Hematopoietic multipotent progenitor cell treated with erythropoietin and hydrocortisone succinate and interleukin-3 and kit ligand, for 15 days (in vitro differentiated cells): ENCODE data around the gene KATNB1.
"Not testable (repeated sequence)": the region's sequence is repeated elsewhere in the genome, so short reads cannot be mapped to it uniquely, and the experiment has no call there.

ENCODE experiments used
- DNase-seq: peaks from one replicate; pipeline ENCODE4 v3.0.0-alpha.2; 2015; ENCODE audit warnings: low spot score

The KATNB1 gene

DNA sequence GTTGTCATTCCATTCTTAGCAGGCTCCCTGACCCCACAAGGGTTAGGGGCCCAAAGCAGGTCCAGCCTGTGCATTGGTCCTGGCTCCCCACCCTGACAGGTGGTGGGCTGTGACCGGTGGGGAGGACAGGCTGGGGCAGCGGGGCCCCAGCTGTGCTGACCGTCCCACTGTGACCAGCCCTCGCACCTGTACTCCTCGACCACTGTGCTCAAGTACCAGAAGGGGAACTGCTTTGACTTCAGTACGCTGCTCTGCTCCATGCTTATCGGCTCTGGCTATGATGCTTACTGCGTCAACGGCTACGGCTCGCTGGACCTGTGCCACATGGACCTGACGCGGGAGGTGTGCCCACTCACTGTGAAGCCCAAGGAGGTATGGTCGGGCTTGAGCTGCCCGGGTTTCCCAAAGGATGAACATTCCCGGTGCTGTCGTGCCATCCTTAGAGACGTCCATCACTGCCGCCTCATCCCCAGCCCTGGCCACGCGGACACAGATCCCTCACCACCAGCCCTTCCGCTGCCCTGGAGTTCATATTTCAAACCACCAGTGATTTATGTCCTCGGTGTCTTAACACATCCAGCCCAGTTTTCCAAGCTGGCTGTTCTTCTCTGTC, 33.7 kb upstream of the KATNB1 start:
- DNase-seq, result no peak

DNA sequence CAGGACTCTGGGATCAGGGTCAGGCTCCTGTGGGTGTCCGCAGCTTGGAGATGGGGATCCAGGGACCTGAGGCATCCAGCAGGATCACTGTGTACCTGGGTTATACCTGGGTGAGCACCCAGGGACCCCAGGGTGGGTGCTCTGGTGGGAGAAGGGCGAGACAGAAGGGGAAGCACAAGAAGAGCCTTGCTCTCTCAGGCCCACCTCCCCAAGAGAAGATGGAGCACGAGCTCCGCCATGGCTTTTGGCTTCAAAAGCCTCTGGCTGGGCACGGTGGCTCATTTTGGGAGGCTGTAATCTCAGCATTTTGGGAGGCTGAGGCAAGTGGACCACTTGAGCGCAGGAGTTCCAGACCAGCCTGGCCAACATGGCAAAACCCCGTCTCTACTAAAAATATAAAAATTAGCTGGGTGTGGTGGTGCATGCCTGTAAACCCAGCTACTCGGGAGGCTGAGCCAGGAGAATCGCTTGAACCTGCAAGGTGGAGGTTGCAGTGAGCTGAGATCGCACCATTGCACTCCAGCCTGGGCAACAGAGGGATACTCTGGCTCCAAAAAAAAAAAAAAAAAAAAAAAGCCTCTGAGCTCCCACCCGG, 32.1 kb upstream of the KATNB1 start:
- DNase-seq, result no peak

DNA sequence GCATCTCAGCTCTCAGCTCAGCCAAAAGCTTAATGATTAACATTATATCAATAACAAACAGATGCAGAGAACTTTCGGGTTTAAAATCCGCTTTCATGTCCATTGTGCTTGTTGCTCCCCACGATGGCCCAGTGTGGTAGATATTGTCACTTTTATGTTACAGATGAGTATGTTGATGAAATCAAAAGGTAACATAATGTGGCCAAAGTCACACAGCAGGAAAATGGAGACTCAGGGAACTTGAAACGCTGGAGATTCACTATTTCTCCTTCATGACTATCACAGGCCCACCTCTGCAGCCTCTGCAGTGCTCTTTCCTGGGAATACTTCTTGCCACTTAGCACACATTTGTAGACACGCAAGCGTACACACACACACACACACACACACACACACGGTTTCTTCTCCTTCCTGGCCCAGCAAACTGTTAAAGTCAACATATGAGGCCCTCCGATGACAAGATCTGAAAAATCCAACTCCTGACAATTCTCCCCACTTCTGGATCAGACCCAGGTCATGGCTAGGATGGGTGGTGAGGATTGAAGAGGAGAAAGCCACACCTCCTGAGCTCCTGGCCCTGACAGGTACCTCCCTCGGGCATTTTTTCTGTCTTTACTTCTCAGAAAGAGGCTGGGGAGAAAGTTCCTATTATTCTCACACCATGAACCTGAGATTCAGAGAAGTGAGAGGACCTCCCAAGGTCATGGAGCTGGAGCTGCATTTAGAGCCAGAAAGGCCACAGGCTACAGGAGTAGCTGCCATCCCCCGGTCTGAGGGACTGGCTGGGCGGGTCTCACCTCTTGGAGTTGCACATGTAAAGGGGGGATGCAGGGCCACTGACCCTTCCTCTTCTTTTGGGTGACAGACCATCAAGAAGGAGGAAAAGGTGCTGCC, 31.3 kb upstream of the KATNB1 start:
- DNase-seq, result no peak

DNA sequence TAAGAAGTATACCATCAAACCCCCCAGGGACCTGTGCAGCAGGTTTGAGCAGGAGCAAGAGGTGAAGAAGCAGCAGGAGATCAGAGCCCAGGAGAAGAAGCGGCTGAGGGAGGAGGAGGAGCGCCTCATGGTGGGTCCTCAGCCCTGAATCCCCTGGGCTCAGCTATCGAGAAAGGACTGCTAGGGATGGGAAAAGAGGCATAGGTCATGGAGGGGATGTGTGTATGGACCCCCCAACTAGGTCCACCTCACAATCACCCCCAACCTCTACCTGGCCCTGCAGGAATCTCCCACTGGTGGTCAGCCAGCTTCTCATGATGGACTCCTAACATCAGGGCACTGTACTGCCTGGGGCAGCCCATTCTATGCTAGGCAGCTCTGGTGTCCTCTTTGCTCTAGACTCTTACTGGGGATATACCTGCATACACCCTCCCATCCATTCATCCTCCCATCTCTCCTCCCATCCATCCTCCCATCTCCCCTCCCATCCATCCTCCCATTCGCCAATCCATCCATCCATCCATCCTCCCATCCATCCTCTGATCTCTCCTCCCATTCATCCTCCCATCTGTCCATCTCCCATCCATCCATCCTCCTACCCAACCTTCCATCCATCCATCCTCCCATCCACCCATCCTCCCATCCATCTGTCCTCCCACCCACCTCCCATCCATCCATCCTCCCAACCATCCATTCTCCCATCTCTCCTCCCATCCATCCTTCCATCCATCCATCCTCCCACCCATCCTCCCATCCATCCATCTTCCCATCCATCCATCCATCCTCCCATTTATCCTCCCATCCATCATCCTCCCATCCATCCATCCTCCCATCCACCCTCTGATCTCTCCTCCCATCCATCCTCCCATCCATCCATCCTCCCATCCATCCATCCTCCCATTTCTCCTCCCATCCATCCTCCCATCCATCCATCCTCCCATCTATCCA, 30.4 kb upstream of the KATNB1 start:
- no peak for DNase-seq

DNA sequence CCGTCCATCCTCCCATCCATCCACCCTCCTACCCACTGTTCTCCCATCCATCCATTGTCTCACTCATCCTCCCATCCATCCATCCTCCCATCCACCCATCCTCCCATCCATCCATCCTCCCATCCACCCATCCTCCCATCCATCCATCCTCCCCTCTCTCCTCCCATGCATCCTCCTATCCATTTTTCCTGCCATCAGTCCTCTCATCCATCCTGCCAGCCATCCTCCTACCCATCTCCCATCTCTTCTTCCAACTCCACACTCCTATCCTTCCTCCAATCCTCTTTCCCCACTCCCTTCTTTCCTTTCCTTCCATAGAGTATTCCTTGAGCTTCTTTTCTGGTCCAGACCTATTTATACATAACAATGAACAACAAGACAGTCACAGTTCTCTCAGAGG, 28.9 kb upstream of the KATNB1 start:
- DNase-seq, result no peak

DNA sequence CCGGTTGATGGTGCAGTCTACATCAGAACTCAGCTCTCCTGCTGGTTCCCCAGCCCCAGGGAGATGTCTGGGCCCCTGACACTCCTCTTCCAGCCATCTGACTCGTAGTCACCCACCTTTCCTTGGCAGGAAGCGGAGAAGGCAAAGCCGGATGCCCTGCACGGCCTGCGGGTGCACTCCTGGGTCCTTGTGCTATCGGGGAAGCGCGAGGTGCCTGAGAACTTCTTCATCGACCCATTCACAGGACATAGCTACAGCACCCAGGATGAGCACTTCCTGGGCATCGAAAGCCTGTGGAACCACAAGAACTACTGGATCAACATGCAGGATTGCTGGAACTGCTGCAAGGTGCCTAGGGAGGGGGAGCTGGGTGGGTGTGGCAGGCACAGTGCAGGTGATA, 28.2 kb upstream of the KATNB1 start:
- DNase-seq, result no peak

DNA sequence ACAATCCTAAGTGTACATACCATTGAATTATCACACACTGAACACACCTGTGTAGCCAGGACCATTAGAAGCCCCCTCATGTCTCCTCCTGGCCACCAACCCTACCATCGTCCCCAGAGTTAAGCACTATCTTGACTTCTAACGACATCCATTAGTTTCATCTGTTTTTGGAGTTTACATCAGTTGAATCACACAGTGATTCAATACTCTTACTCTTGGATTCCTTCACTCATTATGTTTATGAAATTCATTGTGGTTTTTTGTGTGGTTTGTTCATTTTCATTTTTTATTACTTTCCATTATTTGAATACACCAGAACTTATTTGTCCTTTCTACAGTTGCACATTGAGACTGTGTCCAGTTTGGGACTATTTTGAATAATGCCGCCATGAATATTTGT, 27.4 kb upstream of the KATNB1 start:
- DNase-seq, result no peak

DNA sequence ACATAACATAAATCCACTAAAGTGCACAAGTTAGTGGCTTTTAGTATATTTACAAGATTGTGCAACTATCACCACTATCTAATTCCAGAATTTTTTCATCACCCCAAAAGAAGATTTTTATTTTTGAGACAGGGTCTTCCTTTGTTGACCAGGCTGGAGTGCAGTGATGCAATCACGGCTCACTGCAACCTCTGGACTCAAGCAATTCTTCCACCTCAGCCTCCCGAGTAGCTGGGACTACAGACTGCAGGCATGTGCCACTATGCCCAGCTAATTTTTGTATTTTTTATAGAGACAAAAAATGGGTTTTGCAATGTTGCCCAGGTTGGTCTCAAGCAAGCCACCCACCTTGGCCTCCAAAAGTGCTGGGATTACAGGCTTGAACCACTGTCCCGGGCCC, 25.9 kb upstream of the KATNB1 start:
- DNase-seq, result no peak

DNA sequence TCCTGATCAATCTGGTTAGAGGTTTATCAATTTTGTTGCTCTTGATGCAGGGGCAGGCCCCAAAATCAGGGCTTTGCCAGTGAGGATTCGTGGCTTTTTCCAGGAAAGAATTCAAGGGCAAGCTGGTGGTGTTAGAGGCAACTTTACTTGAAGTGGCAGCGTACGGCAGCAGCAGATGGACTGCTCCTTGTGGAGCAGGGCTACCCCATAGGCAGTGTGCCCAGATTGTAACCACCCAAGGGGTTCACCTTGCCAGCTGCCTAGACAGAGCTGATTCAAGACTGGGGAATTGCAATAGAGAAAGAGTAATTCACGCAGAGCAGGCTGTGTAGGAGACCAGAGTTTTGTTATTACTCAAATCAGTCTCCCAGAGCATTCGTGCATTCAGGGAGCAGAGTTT, 24.2 kb upstream of the KATNB1 start:
- DNase-seq, result no peak

DNA sequence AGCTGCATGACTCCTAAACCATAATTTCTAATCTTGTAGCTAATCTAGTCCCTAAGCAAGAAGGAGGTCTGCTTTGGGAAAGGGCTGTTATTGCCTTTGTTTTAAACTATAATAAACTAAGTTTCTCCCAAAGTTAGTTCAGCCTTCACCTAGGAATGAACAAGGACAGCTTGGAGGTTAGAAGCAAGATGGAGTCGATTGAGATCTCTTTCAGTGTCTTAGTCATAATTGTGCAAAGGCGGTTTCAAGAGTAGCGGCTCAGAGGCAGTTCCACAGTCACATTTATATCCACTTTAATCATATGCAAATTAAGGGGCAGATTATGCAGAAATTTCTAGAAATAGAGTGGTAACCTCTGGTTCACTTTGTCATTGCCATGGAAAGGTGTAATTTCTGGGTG, 23.6 kb upstream of the KATNB1 start:
- no peak for DNase-seq

DNA sequence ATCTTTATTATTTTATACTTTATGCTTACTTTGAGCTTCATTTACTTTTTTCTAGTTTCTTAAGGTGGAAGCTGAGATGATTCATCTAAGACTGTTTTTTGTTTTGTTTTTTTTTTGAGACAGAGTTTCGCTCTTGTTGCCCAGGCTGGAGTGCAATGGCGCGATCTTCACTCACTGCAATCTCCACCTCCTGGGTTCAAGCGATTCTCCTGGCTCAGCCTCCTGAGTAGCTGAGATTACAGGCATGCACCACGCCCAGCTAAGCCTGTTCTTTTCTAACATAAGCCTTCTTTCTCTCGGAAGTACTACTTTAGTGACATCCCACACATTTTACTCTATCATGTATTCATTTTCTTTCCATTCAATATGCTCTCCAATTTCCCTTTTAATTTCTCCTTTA, 23.0 kb upstream of the KATNB1 start:
- not testable (repeated sequence) for DNase-seq

DNA sequence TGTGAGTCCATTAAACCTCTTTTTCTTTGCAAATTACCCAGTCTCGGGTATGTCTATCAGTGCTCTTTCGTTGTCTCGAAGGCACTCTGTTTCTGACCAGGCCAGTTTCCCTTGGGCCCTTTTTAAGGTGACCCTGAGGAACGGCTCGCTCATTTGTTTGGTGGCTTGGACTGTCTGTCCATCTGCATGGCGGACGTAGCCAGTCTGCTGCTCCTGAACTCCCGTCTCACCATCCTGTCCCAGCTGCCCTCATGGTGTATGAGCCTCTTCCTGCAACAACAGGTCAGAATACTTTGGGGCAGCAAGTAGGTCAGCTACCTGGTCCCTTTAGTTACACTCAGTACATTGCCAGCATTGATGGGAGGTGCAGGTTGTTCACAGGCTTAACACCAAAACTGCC, 22.0 kb upstream of the KATNB1 start:
- no peak for DNase-seq

DNA sequence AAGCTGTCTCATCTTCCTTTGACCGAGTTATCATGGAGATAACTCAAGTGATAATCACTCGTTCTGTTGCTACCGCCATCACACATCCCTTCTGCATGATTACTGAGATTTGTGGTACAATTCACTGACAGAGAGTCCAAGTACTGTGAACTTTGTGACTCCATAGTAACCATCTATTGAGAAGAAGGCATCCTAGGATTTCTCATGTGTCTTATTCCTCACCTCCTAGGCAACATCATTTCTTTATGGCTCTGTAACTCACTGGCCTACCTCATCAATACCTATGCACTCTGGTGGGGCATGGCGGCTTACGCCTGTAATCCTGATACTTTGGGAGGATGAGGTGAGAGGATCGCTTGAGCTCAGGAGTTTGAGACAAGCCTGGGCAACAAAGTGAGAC, 21.5 kb upstream of the KATNB1 start:
- DNase-seq, result no peak

DNA sequence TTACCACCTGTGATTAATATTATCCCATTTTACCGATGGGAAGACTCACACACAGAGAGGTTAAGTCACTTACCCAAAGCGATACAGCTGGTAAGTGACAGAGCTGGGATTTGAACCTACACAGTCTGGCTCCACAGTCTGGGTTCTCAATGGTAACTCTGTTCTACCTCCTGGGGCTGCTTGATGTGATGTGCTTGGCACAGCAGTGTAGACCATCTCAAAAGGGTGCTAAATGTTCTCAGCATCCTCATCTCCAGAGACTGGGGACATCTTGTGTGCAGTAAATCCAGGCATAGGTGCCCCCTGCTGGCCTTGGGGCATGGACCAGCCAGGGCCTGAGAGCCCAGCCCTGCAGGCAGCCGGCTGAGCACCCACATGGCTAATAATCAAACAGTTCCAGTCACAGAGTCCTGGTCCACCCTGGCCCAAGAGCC, 15.4 kb upstream of the KATNB1 start:
- peak; percentile 49 for DNase-seq

DNA sequence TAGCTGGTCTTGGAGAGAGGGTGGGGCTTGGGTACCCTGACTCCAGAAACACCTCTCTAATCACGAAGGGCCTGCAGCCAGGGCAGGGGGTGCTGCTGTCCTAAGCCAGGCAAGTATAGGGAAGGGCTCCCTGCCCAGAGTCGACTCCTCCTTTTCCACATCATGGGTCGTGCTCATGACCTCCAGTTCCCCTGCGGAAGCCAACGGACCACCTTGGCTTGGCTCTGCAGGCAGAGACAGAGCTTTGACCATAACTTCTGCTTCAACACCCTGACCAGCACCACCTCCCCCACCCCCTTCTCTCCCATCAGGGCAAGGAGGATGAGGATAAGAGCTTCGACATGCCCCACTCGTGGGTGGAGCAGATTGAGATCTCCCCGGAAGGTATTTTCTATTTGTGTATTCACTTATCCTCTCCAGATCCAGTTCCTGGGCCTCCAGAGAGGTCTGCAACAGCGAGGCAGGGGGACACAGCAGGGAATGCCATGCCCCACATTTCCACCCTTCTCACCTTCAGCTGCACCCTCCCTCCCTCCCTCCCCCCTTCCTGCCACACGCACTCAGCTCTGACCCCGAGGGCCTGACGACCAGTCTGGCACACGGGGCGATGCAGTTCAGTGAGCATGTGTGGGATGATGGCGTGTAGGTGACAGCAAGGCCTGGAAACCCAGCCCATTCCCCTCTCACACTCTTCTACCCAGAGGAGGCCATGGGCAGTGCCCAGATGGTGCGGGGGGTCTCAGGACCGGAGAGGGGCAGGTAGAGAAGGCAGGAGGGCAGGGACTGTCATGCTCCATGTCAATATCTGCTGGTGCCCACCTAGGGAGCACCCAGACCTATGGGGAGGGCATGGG, 14.0 kb upstream of the KATNB1 start:
- DNase-seq, result no peak

DNA sequence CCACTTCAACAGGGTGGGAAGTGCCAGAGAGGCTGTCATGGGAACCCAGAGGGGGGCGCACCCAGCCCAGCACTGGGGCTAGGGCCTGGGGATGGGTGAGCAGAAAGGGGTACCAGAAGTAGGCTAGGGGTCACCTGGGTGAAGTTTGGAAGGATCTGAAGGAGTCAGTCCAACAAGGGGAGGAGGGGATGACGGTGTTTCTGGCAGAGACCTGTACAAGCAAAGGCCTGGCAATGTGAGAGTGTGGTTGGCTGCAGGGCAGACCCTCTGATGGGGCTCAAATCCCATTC, 13.4 kb upstream of the KATNB1 start:
- DNase-seq, result no peak

DNA sequence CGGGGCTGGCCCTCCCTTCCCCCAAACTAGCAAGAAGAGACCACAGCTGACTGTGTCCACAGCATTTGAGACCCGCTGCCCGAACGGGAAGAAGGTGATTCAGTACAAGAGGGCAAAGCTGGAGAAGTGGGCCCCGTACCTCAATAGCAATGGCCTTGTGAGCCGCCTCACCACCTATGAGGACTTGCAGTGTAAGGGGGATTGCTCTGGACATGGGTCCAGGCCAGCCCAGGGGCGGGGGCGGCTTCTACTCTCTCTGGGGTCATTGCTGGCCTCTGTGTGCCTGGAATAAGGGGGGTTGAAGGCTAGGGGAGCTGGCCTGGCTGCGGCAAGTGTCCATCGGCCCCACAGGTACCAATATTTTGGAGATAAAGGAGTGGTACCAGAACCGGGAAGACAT, 12.9 kb upstream of the KATNB1 start:
- no peak for DNase-seq

DNA sequence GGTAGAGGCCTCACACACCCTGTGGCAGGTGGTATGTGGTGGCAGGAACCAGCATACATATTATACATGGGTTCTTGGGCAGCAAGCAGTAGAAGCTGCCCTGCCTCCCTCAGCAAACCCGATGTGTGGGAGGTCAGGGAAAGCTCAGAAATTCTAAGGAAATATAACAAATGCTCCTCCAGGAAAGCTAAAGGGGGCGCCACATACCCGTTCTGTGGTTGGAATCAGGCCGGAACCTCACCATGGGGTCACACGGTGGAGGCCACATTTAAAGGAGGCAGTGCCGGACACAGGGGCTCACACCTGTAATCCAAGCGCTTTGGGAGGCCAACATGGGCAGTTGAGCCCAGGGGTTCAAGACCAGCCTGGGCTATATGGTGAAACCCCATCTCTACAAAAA, 12.4 kb upstream of the KATNB1 start:
- no peak for DNase-seq

DNA sequence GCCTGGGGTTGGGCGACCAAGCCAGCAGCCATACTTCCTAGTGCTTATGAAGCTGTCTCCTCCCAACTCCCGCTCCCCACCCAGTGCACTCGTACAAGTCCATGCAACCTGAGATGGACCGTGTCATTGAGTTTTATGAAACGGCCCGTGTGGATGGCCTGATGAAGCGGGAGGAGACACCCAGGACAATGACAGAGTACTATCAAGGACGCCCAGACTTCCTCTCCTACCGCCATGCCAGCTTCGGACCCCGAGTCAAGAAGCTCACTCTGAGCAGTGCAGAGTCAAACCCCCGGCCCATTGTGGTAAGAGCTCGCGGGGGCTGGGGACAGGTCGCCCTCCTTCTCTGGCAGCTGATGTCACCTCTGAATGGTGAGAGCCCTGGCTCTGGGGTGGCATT, 11.0 kb upstream of the KATNB1 start:
- DNase-seq, result no peak

DNA sequence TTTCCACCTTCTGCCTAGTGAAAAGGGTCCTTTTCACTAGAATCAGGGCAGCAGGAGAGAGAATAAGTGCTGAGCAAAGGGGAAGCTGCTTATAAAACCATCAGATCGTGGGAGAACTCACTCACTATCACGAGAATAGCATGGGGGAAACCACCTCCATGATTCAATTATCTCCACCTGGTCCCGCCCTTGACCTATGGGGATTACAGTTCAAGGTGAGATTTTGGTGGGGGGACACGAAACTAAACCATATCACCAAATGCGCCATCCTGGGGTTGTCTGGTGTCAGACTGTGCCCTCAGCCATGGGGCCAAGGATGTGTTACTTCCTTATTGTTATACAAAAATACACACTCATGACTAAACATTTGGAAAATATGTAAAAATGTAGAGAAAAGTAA, 10.4 kb upstream of the KATNB1 start:
- no peak for DNase-seq

DNA sequence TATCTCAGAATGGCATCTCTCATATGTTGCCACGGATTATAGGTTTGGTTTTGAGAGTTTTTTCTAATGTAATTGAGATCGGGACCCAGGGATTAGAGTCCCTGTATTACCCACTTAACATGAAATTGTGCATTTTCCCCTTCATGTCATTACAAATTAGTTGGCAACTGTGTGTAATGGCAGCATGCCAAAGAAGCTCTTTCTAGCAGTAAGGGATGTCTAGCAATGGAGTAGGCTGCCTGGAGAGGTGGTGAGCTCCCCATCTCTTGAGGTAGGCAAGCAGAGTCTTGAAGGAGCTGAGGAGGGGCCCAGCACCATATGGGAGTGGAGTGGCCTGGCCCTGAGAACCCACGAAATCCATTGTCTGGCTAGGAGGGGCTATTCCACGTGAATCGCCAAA, 10.0 kb upstream of the KATNB1 start:
- no peak for DNase-seq

DNA sequence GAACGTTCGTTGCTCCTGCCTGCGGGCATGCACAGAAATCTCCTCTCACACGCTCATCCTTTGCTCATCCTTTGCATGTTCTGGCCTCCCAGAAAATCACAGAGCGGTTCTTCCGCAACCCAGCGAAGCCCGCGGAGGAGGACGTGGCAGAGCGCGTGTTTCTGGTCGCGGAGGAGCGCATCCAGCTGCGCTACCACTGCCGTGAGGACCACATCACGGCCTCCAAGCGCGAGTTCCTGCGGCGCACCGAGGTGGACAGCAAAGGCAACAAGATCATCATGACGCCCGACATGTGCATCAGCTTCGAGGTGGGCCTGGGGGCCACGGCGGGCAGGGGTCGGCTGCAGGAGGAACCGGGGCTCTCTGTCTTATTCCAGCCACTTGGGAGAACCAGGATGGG, 9.6 kb upstream of the KATNB1 start:
- DNase-seq, result no peak
